OCI-M1 (cell line): Measurements from ENCODE around the gene EIF4G1.
"Not testable (repeated sequence)": the region's sequence is repeated elsewhere in the genome, so short reads cannot be mapped to it uniquely, and the experiment has no call there.

Experiments used
- DNase-seq: peaks from one replicate; lab custom pipeline; 2025; lab: John Stamatoyannopoulos, UW

Gene EIF4G1

GRCh38 chr3:184334470-184335158 is 20.2 kb downstream of the EIF4G1 start:
- peak; percentile 3 for DNase-seq

DNA sequence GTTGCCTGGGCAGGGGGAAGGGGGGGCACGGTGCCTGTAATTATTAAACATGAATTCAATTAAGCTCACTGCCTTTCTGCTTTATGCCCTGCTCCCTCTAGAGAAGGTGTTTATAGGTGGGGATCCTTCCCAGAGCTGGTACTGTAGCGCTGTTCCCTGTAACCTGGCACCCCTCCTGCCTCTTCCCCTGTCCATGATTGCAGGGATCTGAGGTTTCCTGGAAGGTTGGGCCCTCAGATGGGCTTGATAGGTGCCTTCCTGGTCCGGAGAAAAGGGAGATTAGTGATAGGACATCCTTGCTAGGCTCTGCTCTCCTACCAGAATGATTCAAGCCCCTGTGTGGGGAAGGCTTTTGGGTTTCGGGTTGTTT is 20.9 kb downstream of the EIF4G1 start:
- no peak for DNase-seq

GRCh38 chr3:184335661-184336546 is 21.5 kb downstream of the EIF4G1 start:
- DNase-seq, result peak; percentile 83

DNA sequence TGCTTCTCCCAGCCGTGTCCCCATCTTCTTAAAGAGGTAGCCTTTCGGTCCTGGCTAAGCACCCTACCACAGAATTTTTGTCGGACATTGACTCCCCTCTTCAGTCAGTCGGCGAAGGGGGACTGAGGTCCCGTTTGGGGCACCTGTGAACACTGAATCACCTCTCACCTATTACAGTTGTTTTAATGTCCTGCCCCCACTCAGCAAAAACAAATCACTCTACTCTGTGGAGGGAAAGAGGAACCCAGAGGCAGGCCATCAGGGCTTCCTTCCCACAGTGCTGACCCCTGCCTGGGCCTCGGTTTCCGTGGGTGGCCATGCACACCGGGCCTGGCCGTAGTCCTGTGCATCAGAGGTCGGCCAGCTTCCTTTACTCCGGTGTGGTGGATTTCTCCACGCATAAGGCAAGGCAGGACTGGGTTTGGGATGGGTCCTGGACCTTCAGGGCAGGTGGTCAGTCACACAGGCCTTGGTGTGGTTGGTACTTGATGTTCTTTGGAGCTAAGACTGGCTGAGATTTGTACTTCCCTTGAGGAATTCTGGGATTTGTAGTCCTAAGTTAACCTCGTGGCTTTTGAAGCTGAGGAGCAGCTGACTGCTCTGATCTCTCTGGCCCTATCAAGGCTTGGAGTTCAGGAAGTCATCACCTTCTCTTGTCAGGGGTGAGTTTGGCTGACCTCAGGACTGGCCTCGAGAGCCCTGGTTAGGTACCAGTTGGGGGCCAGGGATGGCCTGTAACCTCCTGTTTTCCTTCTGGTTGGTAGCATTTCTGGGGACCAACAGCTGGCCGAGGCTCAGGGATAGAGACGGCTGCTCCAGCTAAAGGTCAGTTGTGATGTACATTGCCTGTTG is 22.4 kb downstream of the EIF4G1 start:
- DNase-seq, result peak; percentile 37

GRCh38 chr3:184337399-184337714 is 23.0 kb downstream of the EIF4G1 start, which contains the start of gene FAM131A:
TSS of gene FAM131A (plus strand) at chr3:184337600. CDS start at chr3:184337631, 31 bp downstream.
- no peak for DNase-seq

DNA sequence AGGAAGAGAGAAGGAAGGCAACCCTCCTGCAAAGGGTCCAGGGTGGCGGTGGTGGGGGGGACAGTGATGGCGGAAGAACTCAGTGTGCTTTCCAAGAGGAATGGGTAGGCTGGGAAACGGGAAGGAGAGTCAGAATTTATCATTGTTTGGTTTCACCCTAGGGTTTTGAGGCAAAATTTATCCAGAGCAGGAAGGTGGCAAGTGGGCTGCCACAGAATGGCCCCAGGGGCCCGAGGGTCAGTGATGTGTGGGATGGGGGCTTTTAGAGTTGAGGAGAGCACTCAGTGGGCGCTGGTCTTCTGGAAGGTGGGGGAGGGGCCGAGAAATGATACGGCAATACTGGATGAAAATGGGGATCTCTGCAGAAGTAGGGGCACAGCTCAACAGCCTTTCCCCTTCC is 23.6 kb downstream of the EIF4G1 start:
- DNase-seq, result no peak

- no peak for DNase-seq
Observed at GRCh38 chr3:184338511-184338945, 24.1 kb downstream of the EIF4G1 start.

- DNase-seq, result no peak
Observed at GRCh38 chr3:184339001-184339400, 24.6 kb downstream of the EIF4G1 start.

DNA sequence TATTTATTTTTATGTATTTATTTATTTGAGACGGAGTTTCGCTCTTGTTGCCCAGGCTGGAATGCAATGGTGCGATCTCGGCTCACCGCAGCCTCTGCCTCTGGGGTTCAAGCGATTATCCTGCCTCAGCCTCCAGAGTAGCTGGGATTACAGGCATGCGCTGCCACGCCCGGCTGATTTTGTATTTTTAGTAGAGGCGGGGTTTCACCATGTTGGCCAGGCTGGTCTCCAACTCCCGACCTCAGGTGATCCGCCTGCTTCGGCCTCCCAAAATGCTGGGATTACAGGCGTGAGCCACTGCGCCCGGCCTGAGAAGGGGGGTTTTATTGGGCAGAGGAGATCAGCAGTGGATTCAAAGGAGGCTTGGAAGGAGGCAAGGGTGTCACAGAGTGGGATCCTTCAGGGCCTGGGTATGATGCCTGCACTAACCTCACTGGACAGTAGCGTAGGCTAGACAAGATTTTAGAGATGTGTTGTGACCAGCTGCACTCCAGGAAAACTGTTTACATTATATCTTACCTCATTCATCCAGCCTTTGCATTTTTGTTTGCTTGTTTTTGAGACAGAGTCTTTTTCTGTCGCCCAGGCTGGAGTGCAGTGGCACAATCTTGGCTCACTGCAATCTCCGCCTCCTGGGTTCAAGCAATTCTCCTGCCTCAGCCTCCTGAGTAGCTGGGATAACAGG is 25.2 kb downstream of the EIF4G1 start:
- DNase-seq, result not testable (repeated sequence)

- no peak for DNase-seq
Observed at GRCh38 chr3:184341925-184342324, 27.5 kb downstream of the EIF4G1 start.

GRCh38 chr3:184343200-184343876 is 28.9 kb downstream of the EIF4G1 start:
- DNase-seq, result no peak

- no peak for DNase-seq
Observed at GRCh38 chr3:184344579-184345316, 30.3 kb downstream of the EIF4G1 start.

GRCh38 chr3:184345317-184346144 is 31.1 kb downstream of the EIF4G1 start:
- DNase-seq, result peak; percentile 91

- no peak for DNase-seq
Observed at GRCh38 chr3:184346480-184347190, 32.2 kb downstream of the EIF4G1 start.

GRCh38 chr3:184347321-184348056 is 33.1 kb downstream of the EIF4G1 start:
- DNase-seq, result peak; percentile 79

- DNase-seq, result no peak
Observed at GRCh38 chr3:184348057-184348382, 33.6 kb downstream of the EIF4G1 start.

GRCh38 chr3:184349563-184350470 is 35.4 kb downstream of the EIF4G1 start:
- DNase-seq, result no peak
